Astrocyte of the hippocampus (primary cell): ENCODE results near the gene ARMC5.
"Not testable (repeated sequence)": the region's sequence is repeated elsewhere in the genome, so short reads cannot be mapped to it uniquely, and the experiment has no call there.

Experiments
- DNase-seq: peaks from one replicate; pipeline ENCODE4 v3.0.0; 2011; ENCODE audit warnings: low read depth, low spot score

Gene ARMC5

DNA sequence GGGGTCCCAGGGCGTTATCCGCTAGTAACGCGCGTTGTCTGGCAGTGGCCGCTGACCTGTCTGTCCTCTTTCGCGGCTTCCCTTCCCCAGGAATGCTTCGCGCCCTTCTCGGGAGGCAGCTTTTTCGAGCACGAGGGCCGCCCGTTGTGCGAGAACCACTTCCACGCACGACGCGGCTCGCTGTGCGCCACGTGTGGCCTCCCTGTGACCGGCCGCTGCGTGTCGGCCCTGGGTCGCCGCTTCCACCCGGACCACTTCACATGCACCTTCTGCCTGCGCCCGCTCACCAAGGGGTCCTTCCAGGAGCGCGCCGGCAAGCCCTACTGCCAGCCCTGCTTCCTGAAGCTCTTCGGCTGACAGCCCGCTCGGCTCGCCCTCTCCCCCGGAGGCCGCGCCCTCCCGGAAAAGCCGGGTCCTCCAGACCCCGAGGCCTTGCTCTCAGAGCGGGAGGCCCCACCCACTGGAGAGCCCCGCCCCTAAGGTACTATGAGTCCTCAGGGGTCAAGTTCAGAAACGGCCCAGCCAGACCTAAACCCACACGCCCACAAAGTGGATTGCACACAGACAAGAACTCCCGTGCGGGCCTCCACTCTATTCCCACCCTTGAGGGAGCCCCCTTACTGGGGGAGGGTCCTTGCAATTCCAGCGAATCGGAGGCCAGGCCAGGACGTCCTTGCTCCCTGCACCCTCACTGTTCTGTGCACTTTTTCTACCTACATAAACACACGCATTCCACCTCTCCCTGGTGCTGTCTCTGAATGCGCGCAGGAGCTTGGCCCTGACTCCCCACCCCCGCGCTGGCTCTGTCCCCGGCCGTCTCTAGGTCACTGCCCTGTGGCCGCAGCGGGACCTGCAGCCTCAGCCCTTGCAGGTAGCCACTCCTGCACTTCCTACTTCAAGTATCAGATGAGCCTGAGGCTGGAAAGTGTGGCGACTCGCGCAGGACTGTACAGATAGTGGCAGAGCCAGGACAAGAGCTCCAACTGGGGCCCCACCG lies 18.2 kb downstream of the ARMC5 start:
- no peak for DNase-seq

DNA sequence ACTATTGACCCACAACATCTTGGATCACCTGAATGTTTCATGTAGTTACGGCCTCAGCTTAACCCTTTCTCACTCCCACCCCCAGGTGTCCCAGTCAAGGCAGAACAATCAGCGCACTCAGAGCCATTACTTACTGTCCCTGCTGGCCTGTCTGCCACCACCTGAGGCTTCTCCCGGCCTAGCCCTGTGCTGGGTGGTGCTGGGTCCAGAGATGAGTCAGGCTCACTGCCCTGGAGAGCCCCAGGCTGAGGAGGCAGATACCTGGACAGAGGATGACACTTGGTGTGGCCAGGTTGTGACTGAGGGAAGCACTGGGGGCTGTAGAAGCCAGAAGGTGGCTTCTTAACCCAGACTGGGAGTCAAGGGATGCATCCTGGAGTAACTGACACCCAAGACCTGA lies 19.7 kb downstream of the ARMC5 start:
- no peak for DNase-seq

DNA sequence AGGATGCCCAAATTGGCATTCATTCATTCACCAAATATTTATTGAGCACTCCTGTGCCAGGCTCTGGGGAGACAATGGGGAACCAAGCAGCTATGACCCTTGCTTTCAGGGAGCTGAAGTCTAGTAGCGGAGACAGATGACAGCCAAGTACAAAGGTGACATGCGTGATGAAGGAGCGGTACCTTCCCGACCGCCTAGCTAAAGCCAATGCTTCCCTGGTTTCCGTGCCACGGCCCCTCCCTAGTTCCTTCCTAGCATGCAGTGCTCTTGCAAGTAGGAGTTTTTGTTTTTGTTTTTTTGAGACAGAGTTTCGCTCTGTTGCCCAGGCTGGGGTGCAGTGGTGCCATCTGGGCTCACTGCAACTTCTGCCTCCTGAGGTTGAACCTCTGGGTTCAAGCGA lies 20.4 kb downstream of the ARMC5 start:
- DNase-seq = no peak

DNA sequence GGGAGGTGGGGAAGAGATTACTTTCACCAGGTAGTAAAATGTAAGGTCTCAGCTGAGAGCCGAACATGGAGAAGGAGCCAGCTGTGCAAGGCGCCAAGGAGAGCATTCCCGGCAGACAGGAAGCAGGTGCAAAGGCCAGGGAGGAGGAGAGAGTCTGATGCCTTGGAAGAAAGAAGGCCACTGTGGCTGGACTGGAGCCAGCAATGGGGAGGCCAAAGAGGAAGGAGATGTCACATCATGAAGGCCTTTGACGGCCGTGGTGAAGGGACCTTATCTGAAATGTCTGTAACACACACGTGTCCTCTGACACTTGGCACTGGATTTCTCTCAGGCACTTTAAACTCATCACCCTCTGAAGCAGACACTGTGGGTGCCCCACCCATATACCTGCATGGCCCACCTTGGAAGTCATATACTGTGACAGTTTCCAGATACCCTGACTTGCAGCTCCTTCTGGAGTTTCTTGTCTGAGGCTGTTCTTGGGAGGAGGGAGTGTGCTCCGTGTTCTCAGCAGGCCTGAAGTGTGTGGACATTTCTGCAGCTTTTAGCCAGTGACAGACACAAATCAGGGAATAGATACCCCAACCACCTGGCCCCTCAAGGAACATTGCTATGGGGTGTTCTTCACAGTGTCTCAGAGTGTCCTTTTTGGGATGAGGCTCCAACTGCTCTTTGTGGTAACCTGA lies 21.7 kb downstream of the ARMC5 start:
- DNase-seq = no peak

DNA sequence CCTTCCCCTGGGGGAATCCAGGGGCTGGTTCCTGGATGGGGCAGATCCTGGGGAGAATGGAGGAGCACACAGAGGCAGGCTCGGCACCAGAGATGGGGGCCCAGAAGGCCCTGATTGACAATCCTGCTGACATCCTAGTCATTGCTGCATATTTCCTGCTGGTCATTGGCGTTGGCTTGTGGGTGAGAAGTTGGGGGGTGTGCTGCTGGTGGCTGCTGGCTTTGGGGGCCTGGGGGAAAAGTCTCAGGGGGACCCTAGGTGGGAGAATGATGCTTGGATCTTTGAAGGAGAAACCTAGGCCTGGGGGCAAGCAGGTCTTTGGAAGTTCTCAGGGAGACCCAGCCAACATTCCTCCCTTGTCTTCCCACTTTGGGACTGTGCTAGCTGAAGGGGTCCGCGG lies 23.8 kb downstream of the ARMC5 start, which contains the start of gene SLC5A2:
SLC5A2 (plus strand) TSS at position 43 of the 400 bp plus-strand sequence; CDS start at position 57, 14 bp downstream.
- DNase-seq = no peak

DNA sequence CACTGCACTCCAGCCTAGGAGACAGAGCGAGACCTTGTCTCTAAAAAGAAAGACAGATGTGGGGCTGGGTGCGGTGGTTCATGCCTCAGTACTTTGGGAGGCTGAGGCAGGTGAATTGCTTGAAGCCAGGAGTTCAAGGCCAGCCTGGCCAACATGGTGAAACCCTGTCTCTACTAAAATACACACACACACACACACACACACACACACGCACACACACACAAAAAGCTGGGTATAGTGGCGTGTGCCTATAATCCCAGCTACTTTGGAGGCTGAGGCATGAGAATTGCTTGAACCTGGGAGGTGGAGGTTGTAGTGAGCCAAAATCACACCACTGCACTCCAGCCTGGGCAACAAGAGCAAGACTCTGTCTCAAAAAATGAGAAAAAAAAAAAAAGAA lies 24.7 kb downstream of the ARMC5 start:
- DNase-seq = not testable (repeated sequence)

DNA sequence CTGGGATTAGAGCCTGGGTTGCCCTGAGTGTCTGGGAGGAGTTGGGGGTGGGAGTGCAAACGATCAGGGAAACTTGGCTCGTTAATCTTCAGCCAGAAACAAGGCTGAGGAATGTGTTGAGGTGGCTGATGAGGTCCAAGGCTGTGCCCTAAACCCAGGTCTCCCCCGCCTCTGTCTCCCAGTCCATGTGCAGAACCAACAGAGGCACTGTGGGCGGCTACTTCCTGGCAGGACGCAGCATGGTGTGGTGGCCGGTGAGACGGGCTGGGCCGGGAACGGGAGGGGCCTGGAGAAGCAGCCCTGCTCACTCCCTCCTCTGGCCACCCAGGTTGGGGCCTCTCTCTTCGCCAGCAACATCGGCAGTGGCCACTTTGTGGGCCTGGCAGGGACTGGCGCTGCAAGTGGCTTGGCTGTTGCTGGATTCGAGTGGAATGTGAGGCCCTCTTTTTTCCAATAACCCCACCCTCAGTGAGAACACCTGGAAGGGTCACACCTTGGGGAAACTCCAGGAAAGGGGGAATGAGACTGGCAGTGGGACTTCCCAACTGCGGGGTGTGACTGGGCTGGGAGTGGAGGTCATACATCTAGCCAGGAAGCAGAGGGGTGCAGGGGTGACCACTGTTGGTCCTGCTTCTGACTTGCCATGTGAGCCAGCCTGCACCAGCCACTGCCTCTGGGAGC lies 25.3 kb downstream of the ARMC5 start:
- peak; percentile 44 for DNase-seq

DNA sequence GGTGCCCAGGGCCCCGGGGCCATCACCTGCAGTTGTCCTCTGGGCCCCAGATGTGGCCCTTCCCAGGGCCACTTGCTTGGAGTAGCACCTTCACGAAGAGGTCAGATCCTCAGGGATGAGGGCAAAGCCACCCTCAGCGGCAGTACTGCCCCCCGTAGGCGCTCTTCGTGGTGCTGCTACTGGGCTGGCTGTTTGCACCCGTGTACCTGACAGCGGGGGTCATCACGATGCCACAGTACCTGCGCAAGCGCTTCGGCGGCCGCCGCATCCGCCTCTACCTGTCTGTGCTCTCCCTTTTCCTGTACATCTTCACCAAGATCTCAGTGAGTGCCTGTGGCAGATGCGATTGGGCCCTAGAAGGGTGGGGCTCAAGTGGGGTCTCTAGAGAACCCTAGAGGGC lies 26.3 kb downstream of the ARMC5 start:
- no peak for DNase-seq

DNA sequence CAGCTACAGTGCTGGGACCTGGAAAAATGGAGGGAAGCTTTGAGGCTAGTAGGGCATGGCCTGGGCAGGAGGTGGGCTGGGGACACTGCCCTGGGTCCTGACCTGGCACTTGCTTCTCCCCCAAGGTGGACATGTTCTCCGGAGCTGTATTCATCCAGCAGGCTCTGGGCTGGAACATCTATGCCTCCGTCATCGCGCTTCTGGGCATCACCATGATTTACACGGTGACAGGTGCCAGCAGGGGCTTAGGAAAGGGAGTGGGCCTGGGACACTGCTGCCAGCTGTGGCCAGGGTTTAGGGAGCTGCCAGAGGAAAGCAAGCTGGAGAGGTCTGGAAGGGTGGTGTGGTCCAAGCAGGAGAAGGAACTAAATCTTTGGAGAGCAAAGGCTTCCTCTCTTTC lies 26.7 kb downstream of the ARMC5 start:
- DNase-seq = no peak

DNA sequence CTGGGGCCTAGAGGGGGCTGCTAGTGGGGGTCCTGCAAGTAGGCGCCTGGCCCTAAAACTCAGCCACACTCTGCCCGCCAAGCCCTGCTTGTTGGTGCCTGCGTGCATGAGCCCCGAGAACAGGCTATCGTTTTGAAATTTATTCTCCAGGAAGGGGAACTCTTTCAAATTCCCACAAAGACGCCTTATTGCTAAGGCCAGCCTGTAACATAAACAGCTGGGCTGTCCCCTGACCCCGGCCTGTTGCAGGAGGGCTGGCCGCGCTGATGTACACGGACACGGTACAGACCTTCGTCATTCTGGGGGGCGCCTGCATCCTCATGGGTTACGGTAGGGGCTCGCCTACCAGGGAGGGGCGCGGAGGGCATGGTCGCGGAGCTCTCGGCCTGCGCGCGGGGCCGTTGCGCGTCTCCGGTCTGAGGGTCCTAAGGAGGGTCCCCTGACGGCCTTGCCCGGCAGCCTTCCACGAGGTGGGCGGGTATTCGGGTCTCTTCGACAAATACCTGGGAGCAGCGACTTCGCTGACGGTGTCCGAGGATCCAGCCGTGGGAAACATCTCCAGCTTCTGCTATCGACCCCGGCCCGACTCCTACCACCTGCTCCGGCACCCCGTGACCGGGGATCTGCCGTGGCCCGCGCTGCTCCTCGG lies 27.9 kb downstream of the ARMC5 start:
- DNase-seq = no peak

DNA sequence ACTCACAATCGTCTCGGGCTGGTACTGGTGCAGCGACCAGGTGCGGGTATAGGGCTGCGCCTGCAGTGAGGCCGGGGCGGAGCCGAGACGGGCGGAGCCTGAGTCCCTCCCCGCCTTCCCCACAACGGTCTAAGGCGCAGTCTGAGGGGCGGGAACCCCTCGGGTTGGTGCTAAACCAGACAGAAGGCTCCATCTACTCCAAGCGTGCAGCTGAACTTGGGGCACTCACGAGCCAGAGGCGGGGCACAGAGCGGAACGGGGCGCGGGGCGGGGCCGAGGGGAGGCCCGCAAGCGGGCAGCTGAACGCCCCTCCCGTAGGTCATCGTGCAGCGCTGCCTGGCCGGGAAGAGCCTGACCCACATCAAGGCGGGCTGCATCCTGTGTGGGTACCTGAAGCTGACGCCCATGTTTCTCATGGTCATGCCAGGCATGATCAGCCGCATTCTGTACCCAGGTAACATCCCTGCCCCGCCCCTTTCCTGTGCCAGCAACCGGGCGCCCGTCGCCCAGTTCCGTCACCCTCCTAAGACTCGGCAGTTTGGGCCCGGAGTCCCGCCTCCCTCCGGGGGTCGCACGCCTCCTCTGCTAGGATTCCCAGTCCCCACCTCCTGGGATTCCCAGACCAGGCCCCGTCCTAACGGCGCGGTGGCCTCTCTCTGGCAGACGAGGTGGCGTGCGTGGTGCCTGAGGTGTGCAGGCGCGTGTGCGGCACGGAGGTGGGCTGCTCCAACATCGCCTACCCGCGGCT lies 28.6 kb downstream of the ARMC5 start:
- peak; percentile 60 for DNase-seq

DNA sequence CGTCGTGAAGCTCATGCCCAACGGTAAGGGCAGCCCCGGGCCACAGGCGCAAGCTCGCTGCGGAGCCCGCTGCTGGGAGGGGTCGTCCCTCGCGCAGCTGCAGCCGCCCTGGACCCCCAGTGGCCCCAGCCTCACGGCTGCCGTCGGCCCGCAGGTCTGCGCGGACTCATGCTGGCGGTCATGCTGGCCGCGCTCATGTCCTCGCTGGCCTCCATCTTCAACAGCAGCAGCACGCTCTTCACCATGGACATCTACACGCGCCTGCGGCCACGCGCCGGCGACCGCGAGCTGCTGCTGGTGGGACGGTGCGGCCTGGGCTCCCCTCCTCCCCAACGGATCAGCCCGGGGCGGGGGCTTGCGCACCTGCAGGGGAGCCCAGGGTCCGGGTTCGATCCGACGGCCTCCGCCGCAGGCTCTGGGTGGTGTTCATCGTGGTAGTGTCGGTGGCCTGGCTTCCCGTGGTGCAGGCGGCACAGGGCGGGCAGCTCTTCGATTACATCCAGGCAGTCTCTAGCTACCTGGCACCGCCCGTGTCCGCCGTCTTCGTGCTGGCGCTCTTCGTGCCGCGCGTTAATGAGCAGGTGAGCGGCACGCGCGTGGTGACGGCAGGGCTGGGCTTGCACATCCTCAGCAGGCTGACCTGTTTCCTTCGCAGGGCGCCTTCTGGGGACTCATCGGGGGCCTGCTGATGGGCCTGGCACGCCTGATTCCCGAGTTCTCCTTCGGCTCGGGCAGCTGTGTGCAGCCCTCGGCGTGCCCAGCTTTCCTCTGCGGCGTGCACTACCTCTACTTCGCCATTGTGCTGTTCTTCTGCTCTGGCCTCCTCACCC lies 29.4 kb downstream of the ARMC5 start:
- peak; percentile 52 for DNase-seq

DNA sequence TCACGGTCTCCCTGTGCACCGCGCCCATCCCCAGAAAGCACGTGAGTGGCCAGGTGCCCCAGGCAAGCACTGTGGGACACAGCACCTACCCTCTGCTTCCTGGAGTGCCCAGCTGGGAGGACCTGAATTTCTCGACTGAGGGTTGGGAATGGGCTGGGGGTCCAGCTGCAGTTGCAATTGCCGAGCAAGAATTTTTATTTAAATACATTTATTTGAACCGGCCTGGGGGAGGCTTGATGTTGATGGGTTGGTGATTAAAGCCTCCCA lies 29.9 kb downstream of the ARMC5 start:
- DNase-seq = no peak

DNA sequence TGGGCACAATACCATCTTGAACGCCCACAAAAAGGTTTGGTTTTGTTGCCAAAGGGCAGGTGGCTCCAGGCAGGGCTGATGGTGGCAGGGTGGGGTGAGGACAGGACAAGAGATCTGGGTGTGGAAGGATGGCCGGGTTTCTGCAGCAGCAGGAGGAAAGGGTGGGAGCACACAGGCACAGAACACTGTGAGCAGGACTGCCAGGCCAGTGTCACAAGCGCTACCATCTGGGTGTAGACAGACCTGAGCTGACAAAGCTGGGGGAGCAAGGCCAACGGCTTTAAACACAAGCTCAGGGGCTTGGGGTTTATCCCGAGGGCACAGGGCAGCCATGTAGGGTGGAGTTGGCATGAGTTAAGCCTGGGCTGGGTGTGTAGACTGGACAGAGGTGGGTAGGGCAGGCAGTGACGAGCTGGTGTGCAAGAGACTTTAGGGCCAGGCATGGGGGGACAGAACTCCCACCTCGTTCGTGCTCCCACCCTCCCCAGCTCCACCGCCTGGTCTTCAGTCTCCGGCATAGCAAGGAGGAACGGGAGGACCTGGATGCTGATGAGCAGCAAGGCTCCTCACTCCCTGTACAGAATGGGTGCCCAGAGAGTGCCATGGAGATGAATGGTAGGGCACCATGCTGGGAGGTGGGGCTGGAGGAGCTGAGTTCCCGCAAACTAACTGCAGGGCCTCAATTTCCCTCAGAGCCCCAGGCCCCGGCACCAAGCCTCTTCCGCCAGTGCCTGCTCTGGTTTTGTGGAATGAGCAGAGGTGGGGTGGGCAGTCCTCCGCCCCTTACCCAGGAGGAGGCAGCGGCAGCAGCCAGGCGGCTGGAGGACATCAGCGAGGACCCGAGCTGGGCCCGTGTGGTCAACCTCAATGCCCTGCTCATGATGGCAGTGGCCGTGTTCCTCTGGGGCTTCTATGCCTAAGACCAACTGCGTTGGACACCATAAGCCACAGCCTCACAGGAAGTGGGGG lies 30.6 kb downstream of the ARMC5 start:
- no peak for DNase-seq

DNA sequence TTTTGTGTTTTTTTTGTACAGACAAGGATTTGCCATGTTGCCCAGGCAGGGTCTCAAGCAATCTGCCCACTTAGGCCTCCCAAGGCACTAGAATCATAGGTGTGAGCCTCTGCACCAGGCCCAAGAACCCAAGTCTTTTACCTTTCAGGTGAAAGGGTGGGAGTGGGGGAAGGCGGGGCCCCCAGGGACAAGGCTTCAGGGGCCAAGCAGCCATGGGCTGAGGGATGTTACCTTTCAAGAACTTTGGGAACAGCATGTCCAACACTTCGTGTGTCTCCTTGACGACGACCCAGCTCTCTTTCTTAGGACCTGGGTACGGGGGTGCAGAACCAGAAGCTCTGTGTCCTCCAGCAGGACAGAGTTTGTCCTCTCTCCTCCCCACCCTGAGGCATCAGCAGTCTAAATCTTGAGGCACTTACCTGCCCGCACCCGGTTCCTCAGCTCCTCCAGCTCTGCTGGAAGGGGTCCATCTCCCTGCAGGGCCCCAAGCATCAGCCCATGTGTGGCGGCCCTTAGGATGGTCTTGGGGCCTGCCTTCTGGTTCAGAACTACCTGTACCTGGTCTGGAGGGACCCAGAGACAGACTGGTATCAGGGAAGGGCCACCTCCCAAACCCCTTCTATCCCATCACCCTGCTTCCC lies 32.6 kb downstream of the ARMC5 start:
- DNase-seq = no peak

DNA sequence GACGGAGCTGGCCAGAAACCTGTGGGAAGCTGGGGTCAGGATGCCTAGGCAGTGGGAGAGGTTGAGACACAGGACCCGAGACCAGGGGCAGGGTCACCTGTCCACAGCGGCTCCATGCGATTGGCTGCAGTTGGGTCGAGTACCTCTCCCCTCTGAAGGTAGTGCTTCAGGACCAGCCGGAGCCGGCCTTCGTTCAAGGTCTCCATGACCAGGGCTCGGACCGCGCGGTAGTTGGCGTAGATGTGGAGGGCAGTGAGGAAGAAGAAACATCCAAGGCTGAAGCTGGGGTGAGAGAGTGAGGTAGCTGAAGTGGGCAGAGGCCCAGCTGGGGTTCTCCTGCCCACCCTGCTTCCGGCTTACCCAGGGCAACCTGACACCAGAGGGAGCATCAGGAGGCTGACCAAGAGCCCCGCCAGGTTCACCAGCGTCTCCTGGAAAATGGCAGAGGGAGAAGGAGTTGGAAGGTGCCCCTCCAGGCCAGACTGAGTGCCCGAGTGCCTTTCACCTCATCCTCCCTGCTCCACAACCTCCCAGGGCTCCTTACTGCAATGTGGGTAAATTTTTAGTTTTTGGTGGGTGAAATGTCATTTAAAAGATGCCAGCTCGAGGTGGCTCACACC lies 34.3 kb downstream of the ARMC5 start:
- no peak for DNase-seq

DNA sequence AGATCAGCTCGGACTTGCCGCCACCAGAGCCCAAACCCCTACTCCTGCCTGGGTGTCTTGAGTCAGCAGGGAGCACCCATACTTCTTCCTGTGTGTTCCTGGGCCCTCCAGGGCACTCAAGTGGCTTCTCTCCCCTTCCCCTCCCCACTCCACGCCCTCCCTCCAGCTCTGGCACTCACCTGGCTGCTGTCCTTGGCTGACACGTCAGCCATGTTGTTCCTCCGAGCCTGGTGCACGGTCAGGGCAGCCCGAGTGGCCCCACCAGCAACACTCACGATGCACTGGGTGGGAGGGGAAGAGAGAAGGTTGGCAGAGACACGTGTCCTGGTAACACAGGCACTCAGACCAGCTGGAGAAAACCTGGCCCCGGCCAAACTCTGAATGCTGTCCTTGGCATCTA lies 37.4 kb downstream of the ARMC5 start:
- no peak for DNase-seq

DNA sequence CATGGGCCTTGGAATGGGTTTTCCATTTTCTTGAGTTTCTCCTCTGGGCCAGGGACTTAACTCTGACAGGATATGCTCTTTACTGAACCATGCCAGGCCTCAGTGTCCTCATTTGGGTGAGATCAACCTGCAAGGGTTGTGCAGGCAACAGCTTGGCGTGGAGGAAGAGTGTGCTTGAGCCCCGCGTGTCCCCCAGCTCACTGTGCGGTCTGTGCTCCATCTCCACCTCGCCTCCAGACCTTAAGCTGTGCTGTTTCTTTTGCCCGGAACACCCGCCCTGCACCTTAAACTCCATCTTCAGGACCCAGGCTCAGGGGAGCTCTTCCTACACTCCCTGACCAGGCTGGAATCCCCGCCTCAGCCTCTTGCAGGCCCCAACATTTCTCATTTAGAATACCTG lies 39.2 kb downstream of the ARMC5 start:
- no peak for DNase-seq
